NCI-H226 (cell line): Measurements from ENCODE around the gene PPM1L.

Experiments used
- DNase-seq: peaks from one replicate; pipeline ENCODE4 v3.0.0-alpha.2; 2015

Gene PPM1L

DNA sequence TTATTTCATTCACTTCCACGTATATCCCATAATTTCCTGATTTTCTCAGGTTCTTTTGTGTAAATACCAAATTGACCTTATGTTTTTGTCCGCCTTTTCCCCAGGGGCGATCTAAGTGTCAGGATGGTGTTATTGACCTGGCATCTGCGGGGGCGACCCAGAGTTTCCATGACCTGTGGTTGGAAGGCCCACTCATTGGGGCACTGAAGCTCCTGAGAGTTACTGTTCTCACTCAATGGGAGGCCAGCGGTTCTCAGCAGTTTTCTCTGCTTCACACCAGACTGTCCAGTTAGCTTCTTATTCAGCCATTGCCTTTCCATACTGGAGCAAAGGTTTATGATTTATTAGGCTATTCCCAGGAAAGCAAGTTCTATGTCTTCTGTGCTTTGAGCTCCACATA, 295.8 kb downstream of the PPM1L start:
- no peak for DNase-seq

DNA sequence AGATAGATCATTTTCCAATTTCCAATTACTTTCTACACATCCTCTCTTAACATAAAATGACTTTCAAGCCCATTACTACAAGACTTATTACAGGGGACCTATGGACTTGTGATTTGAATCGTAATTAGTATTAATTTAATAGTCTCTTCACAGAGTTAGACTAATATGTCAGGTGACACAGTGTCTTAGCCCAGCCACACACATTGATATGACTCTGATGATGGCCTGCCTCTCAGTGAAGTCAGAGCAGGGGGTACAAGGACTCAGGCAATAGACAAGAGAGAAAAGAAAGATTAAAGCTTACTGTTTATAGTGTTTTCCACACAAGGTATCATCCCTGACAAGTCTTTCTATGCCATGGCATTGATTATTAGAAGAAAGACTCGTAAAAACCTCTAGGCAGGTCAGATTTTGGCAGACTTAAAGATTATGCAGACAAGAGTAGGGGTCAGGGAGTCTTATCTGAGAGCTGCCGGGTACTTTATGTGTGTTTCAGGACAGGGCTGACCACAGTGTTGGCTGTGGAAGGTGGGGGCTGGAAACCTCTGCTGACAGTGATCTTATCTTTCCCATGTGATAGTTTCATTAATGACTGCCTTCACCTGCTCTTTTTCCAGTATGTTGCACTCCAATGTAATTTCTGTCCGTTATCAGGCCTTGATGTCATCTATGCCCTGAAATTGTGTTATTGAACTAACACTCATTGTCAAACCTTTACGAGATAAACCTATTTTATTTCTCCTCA, 299.0 kb downstream of the PPM1L start:
- DNase-seq, result no peak

DNA sequence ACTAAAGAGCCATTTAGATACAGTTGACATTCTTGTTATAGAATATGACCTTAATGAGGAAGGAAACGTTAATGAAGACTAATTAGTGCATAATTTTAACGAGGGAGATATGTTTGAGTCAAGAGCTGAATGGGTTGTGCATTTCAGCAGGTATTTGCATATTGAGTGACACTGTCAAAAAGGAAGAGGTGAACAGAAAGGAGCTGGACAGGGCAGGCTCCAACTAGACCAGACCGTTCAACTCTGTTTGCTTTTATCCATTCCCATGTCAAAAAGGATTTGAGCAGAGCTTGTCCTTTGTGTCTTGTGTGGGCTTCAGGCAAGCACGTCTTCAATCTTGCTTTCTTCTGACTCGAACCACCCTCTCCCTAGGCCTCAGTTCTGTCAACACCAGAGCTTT, 308.4 kb downstream of the PPM1L start:
- DNase-seq, result no peak

DNA sequence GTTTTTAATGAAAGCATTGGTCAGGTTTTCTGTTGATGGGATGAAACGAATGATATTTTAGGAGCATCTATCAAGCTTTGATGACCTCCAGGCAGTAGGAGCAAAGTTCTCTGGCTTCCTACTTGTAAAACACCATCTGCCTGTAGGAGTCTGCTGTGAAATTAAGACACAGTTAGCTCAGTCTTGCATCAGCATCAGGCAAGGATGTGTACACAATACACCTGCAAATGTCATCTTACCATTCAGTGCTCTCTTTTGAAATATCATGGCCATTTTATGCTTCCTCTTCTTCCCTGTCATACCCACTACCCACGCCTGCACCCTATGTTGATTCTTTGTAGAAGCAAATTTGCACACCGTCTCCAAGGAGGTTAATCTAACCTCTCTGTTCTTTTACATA, 310.9 kb downstream of the PPM1L start:
- DNase-seq, result no peak

DNA sequence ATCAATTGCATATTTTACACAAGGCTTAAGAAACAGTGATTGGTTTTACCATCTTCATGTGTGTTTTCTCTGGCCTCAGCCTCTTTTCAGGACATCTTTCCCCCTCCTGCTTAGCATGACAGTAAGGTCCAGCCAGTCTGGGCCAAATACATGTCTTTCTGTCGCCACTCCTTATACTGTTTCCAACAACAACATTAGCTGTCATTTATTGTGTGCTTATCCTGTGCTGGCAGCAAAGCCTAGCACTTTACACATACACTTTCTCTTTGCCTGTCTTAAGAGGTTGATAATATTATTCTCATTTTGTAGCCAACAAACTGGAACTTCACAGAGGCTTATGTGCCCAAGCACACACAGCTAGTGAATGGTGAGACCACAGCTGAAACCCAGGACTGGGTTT, 311.3 kb downstream of the PPM1L start:
- no peak for DNase-seq

DNA sequence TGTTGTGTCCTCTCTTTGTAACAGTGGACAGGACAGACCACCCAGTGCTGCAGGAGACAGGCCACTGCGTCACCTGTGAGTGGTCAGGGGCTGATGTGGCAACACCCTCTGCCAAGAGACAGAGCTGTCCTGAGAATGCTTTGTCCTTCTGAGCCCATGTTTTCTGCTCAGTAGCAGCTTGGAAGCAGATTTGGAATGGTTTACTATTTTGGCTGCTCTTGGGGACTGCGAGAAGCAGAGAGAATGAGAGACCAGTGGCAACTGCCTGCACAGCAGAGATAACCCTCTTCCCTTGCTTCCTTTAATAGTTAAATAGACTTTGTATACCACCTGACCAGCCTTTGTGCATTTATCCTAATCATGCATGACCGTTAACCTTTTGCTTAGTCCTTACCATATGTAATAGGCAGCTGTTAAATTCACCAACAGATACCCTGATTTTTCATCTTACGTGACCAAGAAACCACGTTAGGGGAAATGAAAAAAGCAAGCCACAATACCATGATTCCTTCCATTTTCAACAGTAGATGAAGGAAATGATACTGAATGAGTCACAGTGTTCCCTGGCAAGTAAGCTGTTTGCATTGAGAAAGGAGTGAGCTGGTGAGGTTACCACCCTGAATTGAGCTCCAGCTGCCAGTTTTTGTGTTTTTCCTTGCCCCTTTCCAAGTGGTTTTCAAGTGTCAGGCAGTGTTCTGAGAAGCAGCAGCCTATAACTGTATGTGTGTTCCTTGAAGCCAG, 313.6 kb downstream of the PPM1L start:
- DNase-seq, result peak; percentile 60

DNA sequence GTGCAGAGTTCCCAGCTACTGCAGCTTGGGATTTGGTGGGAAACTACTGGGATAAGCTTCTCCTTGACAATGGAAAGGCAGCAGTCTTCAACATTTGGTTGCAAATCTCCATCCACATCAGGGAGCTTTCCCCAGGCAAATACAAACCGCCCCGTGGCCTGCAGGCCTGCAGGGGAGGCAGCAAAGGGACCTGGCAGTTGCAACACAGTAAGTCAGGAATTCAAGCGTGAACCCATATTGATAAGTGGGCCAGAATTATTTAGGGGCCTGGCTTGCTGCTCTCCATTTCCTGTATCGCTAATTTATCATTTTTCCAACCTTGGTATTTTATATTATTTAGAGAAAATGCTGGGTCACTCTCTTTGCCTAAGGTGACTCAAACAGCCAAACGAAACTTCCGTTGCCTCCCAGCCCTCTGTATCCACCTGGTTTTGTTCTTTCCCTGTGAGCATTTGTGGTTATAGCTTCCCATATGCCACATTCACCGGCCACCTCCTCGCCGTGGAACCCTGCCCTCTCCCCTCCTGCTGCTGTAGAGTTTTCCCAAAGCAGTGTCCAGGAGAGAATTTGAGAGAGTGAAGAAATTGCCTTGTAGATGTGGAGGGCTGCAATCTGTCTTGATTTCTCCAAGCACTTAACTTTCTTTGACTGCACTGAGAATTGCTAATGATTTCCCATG, 314.4 kb downstream of the PPM1L start:
- no peak for DNase-seq

DNA sequence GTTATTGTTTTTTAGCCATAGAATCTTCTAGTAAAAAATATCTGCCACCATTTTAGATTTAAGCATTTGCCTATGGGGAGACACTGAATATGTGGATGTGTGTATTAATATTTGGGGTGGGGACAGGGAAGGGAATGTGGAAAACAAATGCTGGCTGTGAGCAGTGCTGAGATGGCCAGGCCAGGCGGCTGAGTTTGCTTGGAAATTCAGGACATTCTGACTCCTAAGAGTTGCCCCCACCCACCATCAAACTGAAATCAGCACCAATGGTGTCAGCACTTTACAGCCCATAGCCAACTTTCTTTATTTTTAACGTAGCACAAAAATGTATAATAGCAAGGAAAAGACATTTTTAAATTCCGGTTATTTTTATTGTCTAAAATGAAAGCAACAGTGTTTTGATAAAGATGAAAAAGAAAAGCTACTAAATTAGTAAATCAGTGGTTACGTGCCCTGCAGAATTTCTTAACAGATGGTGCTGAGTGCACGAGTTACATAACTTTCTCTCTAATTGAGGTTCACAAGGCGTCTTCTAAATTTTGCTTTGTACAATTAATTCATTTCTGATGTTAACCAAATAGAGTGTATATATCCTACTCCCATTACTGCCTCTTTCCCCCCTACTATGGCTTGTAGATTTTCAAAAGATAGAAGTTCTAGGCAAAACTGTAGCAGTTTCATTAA, 315.1 kb downstream of the PPM1L start:
- no peak for DNase-seq

DNA sequence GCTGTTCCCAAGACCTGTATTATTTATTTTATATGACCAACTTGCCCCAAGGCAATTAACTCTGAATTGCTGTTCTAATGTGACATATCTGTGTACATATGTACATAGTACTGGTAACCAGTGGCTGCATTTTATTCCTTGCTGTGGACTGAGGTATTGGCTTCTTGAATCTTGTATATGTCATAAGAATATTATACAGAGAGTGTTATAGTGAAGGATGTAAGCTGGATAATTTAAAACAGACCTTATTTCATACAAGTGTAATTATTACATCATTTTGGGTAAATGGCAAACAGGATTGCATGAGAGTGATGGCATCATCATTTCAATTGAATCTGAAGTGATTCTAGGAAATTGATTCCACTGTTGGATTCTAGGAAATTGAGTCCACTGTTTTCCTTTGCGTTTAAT, 316.2 kb downstream of the PPM1L start:
- no peak for DNase-seq

DNA sequence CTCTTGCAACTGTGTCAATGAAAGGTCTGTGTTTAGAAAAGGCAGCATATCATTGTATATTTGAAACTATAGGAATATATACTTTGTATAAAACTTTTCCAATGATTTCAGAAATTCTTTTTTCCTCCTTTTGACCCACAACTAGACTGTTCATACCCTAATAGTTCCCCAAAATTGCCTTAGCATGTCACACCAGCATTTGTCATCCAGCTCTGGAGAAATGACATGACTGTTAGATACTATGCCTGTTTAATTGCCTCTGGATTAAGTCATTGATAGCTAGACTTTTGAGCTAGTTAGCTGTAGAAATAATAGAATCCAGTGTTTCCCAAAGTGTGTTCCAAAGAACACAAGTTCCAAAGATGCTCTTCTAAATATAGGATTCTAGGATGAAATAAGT, 316.7 kb downstream of the PPM1L start:
- DNase-seq, result no peak

DNA sequence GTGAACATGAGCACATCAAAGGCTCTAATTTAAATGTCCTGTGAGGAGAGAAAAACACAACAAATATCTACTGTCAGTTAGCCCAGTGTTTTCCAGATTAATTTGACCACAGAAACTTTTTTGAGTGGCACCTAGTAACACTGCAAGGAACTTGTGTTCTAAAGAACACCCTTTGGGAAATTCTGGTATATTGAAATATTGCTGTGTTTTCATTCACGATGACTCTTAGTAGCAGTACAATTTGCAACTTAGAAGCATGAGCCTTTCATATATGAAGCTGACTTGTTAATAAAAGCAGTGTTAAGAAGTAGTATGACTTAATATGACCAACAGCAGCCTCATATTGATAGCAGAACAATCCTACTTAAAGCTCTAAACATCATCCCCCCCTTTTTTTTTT, 317.1 kb downstream of the PPM1L start:
- DNase-seq, result no peak

DNA sequence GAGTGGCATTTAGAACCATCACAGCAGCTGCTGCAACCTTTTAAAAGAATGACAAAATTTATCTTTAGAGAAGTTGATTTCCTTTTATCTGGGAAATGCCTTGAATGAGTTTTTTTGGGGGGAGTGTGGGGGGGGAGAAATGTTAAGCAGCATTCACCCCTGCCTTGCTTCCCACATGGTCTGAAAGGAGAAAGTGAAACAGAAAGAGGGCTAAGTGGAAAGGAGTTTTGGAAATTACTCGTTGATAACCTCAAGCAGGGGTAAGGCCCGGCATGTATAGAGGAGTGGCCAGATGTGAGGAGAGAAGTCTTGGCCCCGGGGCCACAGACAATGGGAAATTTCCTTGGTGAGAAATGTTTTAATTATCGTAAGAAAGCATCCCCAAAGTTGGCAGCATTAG, 325.6 kb downstream of the PPM1L start:
- no peak for DNase-seq

DNA sequence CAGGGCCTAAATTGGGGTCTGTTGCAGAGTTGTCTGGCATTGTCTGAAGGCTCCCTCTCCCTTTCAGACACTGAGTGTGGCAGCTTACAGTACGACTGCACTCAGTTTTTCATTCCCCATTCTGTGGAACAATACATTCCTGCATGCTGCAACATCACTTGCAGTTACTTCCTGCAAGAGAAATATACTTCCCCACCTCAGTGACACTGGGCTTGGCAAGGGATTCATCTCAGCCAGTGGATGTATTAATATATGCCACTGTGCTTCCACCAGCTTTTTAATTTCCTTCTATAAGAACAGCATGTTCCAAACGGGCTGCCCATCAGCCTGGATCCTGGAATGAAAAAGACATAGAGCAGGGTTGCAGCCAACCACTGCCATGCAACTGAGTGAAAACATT, 326.0 kb downstream of the PPM1L start:
- DNase-seq, result no peak

DNA sequence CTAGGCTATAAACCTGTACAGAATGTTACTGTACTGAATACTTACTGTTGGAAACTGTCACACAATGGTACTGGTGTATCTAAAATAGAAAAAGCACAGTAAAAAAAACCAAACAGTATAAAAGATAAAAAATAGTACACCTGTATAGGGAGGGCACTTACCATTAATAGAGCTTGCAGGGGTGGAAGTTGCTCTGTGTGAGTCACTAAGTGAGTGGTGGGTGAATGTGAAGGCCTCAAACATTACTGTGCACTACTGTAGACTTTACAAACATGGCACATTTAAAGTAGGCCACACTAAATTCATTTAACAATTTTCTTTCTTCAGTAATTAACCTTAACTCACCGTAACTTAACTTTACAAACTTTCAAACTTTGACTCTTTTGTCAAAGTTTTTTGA, 327.1 kb downstream of the PPM1L start:
- DNase-seq, result no peak

DNA sequence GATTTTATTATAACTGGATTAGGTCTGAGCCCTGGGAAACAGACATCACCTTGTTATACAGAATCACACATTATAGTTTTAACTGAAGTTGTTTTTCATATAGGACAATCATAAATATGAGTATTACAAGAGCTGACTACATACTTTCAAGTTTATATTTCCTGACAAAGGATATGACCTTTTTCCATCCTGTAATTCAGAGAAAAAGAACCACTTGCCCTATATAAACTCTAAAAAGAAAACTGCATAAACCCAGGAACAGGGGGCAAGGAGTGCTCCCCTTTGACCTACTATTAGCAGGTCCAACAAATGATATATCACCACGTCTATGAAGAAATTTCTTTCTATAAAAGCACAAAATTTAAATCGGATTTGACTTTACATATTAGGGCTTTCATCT, 328.2 kb downstream of the PPM1L start:
- no peak for DNase-seq

DNA sequence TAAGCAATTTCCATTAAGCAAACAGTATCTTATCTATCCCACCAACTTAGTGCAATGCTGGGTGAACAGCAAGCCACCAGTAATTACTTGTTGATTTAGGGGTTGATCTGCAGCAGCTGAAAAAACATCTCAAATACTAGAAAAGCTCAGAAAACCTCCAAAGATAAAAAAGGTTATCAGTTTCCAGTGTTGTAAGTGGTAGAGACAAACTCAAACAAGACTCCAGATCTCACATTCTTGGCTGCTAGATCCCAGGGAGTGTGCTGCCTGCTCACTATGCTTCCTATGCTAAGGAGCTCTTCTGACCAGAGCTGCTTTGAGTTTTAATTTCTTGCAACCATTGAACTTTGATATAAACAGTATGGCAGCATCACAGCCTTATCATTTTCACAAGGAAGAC, 337.9 kb downstream of the PPM1L start:
- DNase-seq, result no peak

DNA sequence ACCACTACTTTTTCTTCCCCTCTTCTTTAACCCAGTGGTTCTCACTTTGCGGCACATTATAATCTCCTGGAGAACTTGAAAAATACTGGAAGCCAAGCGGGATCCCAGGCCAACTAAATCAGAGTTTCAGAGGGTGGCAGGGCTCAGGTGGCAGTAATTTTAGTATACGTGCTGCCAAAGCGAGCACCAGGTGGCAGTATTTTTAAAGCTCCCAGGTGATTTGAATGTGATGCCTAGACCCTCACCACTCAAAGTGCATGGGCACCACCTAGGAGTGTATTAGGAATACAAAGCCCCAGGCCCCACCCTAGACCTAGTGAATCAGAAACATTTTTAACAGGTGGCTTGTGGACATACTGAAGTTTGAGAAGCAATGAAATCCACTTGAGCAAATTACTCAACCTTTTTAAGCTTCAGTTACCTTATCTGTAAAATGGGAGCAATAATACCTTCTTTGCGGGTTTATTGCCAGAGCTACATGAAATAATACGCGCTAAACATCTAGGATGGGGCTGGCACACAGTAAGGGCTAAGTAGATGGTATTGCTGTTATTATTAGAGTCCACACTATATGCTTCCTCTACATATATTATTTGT, 340.8 kb downstream of the PPM1L start:
- no peak for DNase-seq

DNA sequence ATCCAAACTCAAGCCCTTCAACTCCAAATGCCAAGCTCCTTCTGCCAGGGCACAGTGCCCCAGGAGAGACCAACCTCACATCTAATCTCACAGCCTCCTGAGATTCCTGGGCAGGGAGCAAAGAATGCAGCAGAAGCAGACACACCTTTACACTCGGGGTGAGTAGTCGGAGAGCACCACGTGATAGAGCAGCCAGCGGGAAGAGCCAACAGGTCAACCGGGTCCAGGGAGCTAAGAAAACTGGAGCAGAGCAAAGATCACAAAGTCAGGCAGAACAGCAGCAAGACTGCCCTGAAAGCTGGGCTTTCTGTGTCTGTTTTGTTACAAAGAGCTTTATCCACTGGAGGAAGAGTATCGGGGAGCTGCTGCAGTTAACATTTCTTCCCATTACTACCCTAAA, 345.0 kb downstream of the PPM1L start:
- no peak for DNase-seq

DNA sequence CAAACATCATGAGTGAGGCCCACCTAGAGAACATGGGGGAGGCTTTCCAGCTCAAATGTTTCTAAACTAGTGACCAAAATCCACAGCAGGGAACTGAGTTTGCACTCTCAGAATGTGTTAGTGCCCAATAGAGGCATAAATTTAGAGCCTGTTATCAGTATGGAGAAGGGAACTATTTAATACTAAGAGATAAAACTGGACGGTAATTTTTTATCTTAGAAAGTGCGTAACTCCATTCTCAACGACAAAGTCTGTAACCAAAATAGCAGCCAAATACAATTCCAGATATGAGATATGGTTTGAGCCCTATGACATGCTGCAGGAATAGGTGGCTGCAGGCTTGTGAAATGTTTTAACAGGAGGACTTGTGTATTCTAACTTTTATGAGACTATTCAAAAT, 345.6 kb downstream of the PPM1L start:
- no peak for DNase-seq

DNA sequence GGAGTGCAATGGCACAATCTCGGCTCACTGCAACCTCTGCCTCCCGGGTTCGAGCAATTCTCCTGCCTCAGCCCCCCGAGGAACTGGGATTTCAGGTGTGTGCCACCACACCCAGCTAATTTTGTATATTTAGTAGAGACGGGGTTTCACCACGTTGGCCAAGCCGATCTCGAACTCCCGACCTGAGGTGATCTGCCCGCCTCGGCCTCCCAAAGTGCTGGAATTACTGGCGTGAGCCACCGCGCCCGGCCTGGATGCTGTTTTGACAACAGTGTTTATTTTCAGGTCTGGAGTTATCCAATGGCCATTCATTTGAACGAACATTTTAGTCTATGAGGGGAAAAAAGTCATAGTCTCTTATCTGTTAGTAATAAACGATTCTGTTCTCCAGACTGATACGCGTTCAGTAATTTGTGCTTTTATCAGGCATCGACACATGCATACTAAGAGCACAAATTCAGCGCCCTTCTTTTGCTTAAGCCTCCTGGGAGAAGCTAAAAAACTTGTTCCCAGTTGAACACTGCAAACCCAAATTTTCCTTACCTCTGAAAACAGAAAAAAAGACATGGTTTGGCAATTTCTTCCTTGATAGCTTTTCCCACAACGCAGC, 347.9 kb downstream of the PPM1L start:
- no peak for DNase-seq

DNA sequence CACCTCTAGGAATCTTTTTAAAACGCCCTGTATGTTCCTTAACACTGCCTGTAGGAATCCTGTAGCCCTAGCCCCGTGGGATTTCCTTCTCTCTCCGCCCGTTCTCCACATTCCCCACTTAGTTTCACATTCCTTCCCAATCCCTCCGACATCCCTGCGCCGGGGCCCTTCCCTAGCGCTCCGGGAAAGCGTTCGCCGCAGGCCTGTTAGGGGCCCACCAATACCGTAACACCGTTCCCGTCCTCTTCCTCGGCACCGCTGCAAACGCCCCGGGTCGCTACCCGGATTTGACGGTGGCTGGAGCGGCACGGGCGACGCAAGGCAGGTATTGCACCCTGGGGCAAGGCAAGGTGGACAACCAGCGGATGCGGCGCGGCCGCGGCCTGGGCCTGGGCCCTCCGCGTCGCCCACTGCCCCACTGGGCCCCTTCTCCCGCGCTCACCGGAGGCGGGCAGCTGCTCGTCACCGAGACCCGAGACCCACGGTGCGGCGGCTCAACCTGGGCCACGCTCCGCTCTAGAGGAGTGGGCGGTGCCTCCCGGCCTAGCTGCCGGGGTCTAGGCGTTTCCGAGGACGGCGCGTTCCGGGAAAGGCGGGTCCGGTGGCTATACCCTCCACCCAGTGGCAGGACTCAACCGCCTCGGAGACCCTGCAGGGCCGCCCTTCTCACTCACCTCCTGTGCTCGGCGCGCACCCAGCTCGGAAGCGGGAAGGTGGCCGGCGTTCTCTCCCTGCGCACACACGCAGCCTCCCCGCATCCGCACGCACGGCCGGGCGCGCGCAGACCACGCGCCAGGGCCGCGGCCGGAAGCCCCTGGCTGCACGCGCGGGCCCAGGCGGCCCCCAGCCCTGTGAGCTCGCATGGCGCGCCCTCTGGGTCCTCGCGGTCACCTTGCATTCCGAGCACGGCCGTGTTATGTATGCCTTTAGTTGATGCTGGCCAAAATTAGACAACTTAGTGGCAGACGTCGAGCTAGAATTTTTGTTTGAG, 348.8 kb downstream of the PPM1L start, which contains the start of gene B3GALNT1:
Gene B3GALNT1, minus strand, starts transcription at position 789 of the 991 bp plus-strand sequence. CDS start 18,595 bp downstream, outside the sequence.
- peak; percentile 22 for DNase-seq
